Erythroblast (primary cell): Measurements from ENCODE around the gene TRAF7.
"Not testable (repeated sequence)": the region's sequence is repeated elsewhere in the genome, so short reads cannot be mapped to it uniquely, and the experiment has no call there.

ENCODE experiments used
- GATA1 ChIP-seq: IDR thresholded peaks from 2 replicates; pipeline ENCODE4 v1.6.1; 2011; ENCODE audit warnings: low read depth, mild to moderate bottlenecking, control low read depth, low read length, moderate library complexity
- POLR2A ChIP-seq: IDR thresholded peaks from 2 replicates; pipeline ENCODE4 v1.6.1; 2011; ENCODE audit warnings: mild to moderate bottlenecking, low read length

GRCh38 chr16:2112539-2113106 lies 43.0 kb upstream of the TRAF7 start:
- not testable (repeated sequence) for TF ChIP-seq POLR2A, GATA1
